ENCODE results near the gene SMAD9.

The SMAD9 gene

GRCh38 chr13:36919833-36920615, at the start of gene SMAD9:
Gene SMAD9, minus strand, starts transcription at chr13:36920238. Its CDS starts 40,549 bp downstream, at chr13:36879689.
- ATAC-seq = peak; percentile 63
- DNase-seq = peak; percentile 33

GRCh38 chr13:36966404-36966803, 46.4 kb upstream of the SMAD9 start:
- DNase-seq = no peak

GRCh38 chr13:36965767-36966166, 45.7 kb upstream of the SMAD9 start:
- ATAC-seq (peak; percentile 69), DNase-seq (no peak)

More at GRCh38 chr13:36966404-36966803, 46.4 kb upstream of the SMAD9 start:
- no peak for ATAC-seq

GRCh38 chr13:36959456-36960116, 39.5 kb upstream of the SMAD9 start:
- ATAC-seq (no peak), DNase-seq (no peak)

GRCh38 chr13:36954542-36954941, 34.5 kb upstream of the SMAD9 start:
- no peak for DNase-seq
- ATAC-seq = no peak

GRCh38 chr13:36950920-36951319, 30.9 kb upstream of the SMAD9 start:
- no peak for DNase-seq
- ATAC-seq = no peak

GRCh38 chr13:36950330-36950729, 30.3 kb upstream of the SMAD9 start:
- DNase-seq (no peak), ATAC-seq (no peak)

- DNase-seq = no peak
- no peak for ATAC-seq
Measured at GRCh38 chr13:36945078-36945477, 25.0 kb upstream of the SMAD9 start.

GRCh38 chr13:36925603-36926002, 5.6 kb upstream of the SMAD9 start:
- no peak for DNase-seq
- ATAC-seq = no peak

GRCh38 chr13:36924001-36924400, 4.0 kb upstream of the SMAD9 start:
- DNase-seq (no peak), ATAC-seq (no peak)

GRCh38 chr13:36921631-36922301, 1.7 kb upstream of the SMAD9 start:
- no peak for DNase-seq
- no peak for ATAC-seq

- ATAC-seq (no peak), DNase-seq (no peak)
Measured at GRCh38 chr13:36920616-36921185, 663 bp upstream of the SMAD9 start.

- peak; percentile 14 for DNase-seq
- peak; percentile 35 for ATAC-seq
Measured at GRCh38 chr13:36919171-36919832, 736 bp downstream of the SMAD9 start.

GRCh38 chr13:36918246-36919131, 1.5 kb downstream of the SMAD9 start:
- ATAC-seq (no peak), DNase-seq (no peak)

- ATAC-seq (no peak), DNase-seq (no peak)
Measured at GRCh38 chr13:36917311-36917710, 2.7 kb downstream of the SMAD9 start.

- ATAC-seq = no peak
- no peak for DNase-seq
Measured at GRCh38 chr13:36915896-36916640, 4.0 kb downstream of the SMAD9 start.

GRCh38 chr13:36915106-36915505, 4.9 kb downstream of the SMAD9 start:
- ATAC-seq (no peak), DNase-seq (no peak)

GRCh38 chr13:36914648-36915047, 5.4 kb downstream of the SMAD9 start:
- no peak for ATAC-seq
- no peak for DNase-seq

- ATAC-seq (no peak), DNase-seq (no peak)
Measured at GRCh38 chr13:36913463-36913862, 6.6 kb downstream of the SMAD9 start.

- DNase-seq (no peak), ATAC-seq (no peak)
Measured at GRCh38 chr13:36912973-36913372, 7.1 kb downstream of the SMAD9 start.

Data from stimulated activated naive CD8-positive, alpha-beta T cell treated with anti-CD3 and anti-CD28 coated beads, Interleukin-15, Interleukin-2, amounts not matched to agents 100 U/mL and 50 U/mL, for 24 hours (primary cell).